Right ventricle myocardium superior (tissue), 1 donor: Measurements from ENCODE around the gene TMCC2. TPM values are rescaled to one million over a fixed set of nuclear protein-coding genes. Genes with fewer than 3 reads are reported as not detected.

Source experiments
- ATAC-seq: fragments of 200-7000 bp; cut with Tn5 transposase; one replicate; pipeline ENCODE4 v1.9.1; 2020; ENCODE audit warnings: mild to moderate bottlenecking; ENCODE audit not compliant: poor library complexity
- DNase-seq: peaks from one replicate; pipeline ENCODE4 v3.0.0-alpha.2; 2020
- intact Hi-C: fragments of 100-400 bp; cut with DNase I; formaldehyde crosslinking; loops from one replicate; pipeline ENCODE4 v1.11.2; 2022
- total RNA-seq: library from RNA; stranded (reverse); fragmentation: NEBNext Ultra II Directional; extraction: Animal tissue kit (Norgen Biotek cat#: 25700); gene quantifications from one replicate; pipeline ENCODE4 v1.2.1, GENCODE V29; 2021
- donor health status: DM: no; HTN: yes; CAD: no; lungs with severe emphysema.

The TMCC2 gene
- total RNA-seq, 1 donor from 2014 or later: 1.3 TPM

- intact Hi-C loops: no loop called here
- no peak for DNase-seq
- ATAC-seq: no peak
Observed at GRCh38 chr1:205236526-205236925, 8.8 kb downstream of the TMCC2 start.

- ATAC-seq (peak; percentile 27), DNase-seq (no peak)
- intact Hi-C loops: no loop called here
Observed at GRCh38 chr1:205236951-205237475, 9.3 kb downstream of the TMCC2 start.

GRCh38 chr1:205237526-205238484, 10.1 kb downstream of the TMCC2 start:
- ATAC-seq (peak; percentile 36), DNase-seq (no peak)
- intact Hi-C loops: no loop called here

GRCh38 chr1:205239078-205239477, 11.3 kb downstream of the TMCC2 start:
- no peak for DNase-seq
- intact Hi-C loops: no loop called here
- ATAC-seq: no peak

GRCh38 chr1:205240118-205240517, 12.4 kb downstream of the TMCC2 start:
- no peak for ATAC-seq
- DNase-seq: no peak
- intact Hi-C loops: no loop called here

GRCh38 chr1:205240569-205240968, 12.8 kb downstream of the TMCC2 start:
- ATAC-seq (no peak), DNase-seq (no peak)
- intact Hi-C loops: no loop called here

GRCh38 chr1:205241366-205242030, 13.8 kb downstream of the TMCC2 start:
- ATAC-seq (no peak), DNase-seq (no peak)
- intact Hi-C loops: no loop called here

GRCh38 chr1:205243350-205244191, 15.8 kb downstream of the TMCC2 start:
- no peak for ATAC-seq
- DNase-seq: no peak
- intact Hi-C loops: no loop called here

GRCh38 chr1:205244384-205244783, 16.6 kb downstream of the TMCC2 start:
- ATAC-seq (no peak), DNase-seq (no peak)
- intact Hi-C loops: no loop called here

GRCh38 chr1:205245096-205245495, 17.4 kb downstream of the TMCC2 start:
- ATAC-seq (no peak), DNase-seq (no peak)
- intact Hi-C loops: no loop called here

GRCh38 chr1:205246351-205247119, 18.8 kb downstream of the TMCC2 start:
- ATAC-seq: no peak
- DNase-seq: peak; percentile 5
- intact Hi-C loops: no loop called here

GRCh38 chr1:205247130-205247921, 19.6 kb downstream of the TMCC2 start:
- intact Hi-C loops: no loop called here
- DNase-seq: peak; percentile 45
- ATAC-seq: peak; percentile 16

- peak; percentile 70 for DNase-seq
- peak; percentile 23 for ATAC-seq
- intact Hi-C loops: no loop called here
Observed at GRCh38 chr1:205248793-205249601, 21.3 kb downstream of the TMCC2 start.

- ATAC-seq: no peak
- DNase-seq: peak; percentile 9
- intact Hi-C loops: loop anchor here (10.0 kb wide), 1 partner anchor 105 kb away; no protein-coding TSS in a partner anchor
Observed at GRCh38 chr1:205249651-205250050, 21.9 kb downstream of the TMCC2 start.

- intact Hi-C loops: loop anchor here (10.0 kb wide), 1 partner anchor 106 kb away; no protein-coding TSS in a partner anchor
- DNase-seq: peak; percentile 23
Observed at GRCh38 chr1:205250699-205251098, 23.0 kb downstream of the TMCC2 start.

GRCh38 chr1:205251576-205251975, 23.8 kb downstream of the TMCC2 start:
- intact Hi-C loops: loop anchor here (10.0 kb wide), 1 partner anchor 107 kb away; no protein-coding TSS in a partner anchor
- DNase-seq: peak; percentile 10

More at GRCh38 chr1:205250699-205251098, 23.0 kb downstream of the TMCC2 start:
- no peak for ATAC-seq

More at GRCh38 chr1:205251576-205251975, 23.8 kb downstream of the TMCC2 start:
- no peak for ATAC-seq
